GM21528 (cell line): Measurements from ENCODE around the gene TNNT2.

Experiments used
- ATAC-seq: cut with Tn5 transposase; IDR thresholded peaks from one replicate; pipeline ENCODE4 v1.9.1; 2021; ENCODE audit warnings: mild to moderate bottlenecking, moderate library complexity; ENCODE audit not compliant: unreplicated experiment, low FRiP score

TNNT2 gene

GRCh38 chr1:201379733-201380242 lies 2.3 kb upstream of the TNNT2 start:
- ATAC-seq: no peak

DNA sequence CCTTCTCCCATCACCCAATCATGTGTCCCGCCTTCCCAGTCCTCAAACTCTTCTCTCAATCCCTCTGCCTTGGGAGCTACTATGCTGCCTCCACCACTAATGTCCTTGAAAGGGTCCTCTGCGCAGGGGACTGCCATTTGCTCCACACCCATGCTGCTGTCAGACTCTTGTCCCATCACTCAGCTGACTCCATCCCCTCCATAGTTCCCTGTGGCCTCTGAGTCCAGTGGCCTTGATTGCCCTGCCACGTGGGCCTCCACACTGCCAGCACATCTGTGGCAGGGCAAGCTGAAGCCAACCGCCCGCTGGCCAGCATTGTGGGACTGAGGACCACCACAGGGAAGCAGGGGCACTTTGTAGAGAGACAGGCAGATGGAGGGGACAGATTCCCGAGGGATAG lies 1.3 kb upstream of the TNNT2 start:
- no peak for ATAC-seq

DNA sequence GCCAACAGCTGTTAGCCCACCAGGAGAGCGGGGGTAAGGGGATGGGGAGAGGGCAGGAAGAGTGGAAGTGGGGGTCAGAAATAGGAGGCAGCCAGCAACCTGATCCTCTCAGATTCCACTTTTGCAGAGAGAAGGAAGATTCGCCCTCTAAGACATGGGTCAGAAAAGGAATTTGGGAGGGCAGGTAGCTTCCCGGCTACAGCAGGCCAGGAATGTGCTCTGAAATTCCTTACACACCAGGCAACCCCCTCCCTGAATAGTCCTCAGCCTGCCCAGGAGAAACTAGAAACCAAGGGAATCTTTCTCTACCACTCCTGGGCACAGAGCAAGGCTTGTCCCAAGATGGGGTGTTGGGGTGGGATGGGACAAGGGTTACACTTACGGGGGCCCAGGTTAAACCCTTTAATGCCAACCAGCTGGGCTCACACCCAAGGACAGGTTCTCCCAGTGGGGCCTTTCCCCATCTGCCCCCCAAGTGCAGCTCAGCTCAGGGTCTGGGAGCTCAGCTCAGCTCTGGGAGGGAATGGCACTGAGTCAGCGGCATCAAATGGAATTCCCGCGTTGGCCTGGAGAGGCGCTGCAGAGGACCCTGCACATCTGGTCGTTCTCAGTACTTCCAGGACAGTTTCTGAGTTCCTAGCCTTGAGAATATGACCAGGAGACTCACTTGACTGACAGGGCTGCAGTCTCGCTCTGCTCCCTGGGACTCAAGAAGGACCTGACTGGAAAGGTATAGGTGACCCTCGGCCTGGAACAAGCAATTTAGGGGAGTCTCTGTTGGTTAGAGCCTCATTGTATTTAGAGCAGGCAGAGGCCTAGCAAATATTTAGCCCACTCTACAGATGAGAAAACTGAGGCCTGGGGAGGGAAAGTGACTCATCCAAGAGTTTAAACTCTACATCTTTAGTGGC lies 761 bp downstream of the TNNT2 start:
- no peak for ATAC-seq

GRCh38 chr1:201376107-201376463 lies 1.4 kb downstream of the TNNT2 start:
- ATAC-seq: no peak

DNA sequence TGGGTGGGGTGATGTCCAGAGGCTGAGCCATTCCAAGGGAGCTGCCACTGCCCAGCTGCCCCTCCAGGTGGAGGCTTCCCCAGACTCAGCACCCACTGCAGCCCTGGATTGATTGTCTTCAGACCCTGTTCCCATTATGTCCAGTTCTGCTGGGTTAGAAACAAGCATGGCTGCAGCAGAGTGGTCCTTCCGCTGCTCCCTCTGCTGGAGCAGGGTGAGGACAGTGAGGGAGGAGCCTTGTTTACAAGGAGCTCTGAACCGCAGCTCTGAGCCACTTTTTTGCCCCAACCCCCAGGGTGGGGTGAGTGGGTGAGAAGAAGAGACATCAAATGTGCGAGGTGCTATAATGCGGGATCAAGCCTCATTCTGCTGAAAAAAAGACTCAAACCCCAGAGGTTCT lies 2.3 kb downstream of the TNNT2 start:
- ATAC-seq: no peak

DNA sequence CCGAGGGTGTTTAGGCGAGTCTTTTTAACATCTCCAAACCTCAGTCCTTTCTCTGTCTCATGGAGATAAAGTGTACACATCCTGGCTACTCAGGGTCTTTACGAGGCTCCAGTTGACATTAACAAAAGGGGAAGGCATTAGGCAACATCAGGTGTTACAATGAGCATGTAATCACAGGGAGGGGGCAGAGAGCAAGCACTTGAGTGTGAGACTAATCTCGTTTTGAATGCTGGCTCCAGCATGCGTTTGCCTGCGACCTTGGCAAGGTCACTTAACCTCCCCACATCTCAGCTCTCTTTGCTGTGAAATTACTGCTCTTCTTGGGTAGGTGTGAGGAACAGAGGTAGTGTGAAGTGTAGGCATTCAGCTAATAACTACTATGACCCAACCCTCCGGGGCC lies 3.1 kb downstream of the TNNT2 start:
- no peak for ATAC-seq

DNA sequence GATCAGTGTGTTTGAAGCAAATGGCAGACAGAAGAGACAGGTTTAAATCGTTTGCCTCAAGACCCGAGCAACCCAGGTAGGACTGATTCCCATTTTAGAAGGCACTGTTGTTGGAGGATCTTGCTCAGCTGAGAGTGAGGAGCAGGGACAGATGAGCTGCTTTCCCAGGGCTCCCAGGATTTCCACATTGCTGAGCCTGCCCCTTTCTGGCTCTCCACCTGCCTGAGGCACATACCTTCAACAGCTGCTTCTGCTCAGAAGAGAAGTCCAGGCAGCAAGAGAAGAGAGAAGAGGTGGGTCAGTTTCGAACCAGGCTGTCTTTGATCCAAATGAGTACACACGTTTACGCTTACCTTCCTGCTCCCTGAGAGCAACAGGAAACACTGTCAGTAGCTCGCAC lies 5.7 kb downstream of the TNNT2 start:
- no peak for ATAC-seq

GRCh38 chr1:201371276-201371675 lies 6.2 kb downstream of the TNNT2 start:
- ATAC-seq: no peak

GRCh38 chr1:201370500-201370899 lies 7.0 kb downstream of the TNNT2 start:
- ATAC-seq: no peak

DNA sequence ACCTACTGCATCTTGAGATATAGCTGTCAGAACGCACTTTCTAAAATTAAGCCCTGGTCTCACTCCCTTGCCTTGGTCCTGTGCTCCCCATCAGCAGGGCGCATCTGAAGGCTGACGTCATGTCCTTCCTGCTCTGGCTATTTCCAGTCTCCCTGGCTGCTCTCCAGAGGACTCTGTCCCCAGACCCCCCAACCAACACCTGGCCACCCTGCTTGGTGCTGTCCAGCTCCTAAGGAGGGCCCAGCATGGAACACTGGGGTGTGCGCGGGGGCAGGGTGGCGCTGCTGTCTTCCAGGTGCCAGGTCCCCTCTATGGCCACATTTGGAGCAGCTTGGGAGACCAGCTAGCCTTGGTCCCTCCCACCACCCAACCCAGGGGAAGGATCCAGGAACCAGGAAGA lies 8.3 kb downstream of the TNNT2 start:
- no peak for ATAC-seq

DNA sequence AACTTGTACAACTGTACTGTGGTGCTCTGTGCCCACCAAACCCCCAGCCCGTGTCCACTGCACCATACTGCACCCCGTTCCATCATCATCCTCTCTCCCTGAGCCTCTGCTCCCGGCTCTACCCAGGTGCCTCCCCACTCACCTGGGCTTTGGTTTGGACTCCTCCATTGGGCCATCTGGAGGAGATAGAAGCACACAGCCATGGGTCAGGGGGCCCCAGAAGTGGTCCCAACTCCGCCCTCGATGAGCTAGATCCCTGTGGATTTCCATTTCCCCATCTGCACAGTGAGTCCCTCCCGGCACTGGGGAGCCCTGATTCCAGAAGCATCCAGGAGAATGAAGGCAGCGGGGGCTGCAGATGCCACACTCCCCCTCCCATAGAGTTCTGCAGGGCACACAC lies 10.8 kb downstream of the TNNT2 start:
- no peak for ATAC-seq

DNA sequence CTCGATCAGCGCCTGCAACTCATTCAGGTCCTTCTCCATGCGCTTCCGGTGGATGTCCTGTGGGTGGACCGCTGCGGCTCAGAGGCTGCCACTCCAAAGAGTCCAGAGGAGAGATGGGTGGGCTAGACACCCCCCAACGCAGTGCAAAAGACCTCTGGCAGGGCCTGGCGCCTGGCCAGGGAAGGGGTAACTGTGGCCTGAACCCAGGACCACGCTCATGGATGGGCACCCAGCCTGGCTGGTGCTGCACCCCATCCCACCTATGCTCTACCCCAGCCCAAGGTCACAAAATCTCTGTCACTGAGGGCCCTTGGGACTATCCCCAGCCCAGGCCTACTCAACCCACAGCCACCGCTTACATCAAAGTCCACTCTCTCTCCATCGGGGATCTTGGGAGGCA lies 12.2 kb downstream of the TNNT2 start:
- ATAC-seq: no peak

DNA sequence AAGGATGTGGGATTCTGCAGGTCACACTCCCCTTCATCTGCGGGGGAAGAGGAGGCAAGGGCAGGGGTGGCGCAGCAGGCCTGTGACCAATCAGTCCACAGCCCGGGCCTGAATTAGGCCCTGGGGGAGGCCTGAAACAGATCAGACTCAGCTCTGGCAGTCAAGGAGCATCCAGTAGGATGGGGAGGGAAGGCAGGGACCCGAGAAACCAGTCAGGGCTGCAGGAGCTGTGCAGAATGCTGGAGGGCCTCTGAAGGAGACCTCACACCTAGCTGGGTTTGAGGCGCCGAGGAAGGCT lies 12.7 kb downstream of the TNNT2 start:
- no peak for ATAC-seq

DNA sequence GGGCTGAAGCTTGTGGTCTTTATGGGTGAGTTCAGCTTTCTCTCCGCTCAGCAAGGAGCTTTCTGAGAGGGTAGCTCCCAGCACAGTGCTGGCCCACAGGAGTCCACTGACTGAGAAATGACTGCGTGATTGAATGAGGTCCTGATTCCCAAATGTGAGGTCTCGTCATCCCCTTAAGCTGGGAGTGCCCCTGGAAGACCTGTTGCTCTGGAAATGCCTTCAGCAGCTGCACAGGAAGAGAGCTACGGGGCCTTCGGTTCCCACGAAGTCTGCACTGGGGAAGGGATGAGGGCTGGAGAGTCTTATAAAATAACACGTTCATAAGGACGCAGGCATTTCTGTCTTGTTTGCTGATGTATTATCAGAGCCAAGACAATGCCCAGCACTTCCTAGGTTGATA lies 14.0 kb downstream of the TNNT2 start:
- ATAC-seq: no peak

DNA sequence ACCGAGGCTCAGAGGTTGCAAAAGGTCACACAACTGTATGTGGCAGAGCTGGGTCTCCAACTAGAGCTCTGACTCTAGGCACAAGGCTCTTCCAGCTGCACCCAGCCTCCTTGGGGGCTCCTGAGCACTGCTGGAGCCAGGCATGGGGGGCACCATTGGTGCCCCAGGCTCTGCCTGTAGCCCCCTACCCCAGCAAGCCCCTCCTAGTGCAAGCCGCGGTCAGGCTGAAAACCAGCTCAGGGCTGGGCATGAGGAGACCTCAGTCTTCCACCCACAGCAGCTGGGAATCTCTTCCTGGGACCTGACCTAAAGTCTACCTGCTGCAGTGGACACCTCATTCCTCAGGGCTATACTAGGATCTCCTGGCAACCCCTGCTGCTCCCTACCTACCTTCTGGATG lies 14.6 kb downstream of the TNNT2 start:
- ATAC-seq: no peak

DNA sequence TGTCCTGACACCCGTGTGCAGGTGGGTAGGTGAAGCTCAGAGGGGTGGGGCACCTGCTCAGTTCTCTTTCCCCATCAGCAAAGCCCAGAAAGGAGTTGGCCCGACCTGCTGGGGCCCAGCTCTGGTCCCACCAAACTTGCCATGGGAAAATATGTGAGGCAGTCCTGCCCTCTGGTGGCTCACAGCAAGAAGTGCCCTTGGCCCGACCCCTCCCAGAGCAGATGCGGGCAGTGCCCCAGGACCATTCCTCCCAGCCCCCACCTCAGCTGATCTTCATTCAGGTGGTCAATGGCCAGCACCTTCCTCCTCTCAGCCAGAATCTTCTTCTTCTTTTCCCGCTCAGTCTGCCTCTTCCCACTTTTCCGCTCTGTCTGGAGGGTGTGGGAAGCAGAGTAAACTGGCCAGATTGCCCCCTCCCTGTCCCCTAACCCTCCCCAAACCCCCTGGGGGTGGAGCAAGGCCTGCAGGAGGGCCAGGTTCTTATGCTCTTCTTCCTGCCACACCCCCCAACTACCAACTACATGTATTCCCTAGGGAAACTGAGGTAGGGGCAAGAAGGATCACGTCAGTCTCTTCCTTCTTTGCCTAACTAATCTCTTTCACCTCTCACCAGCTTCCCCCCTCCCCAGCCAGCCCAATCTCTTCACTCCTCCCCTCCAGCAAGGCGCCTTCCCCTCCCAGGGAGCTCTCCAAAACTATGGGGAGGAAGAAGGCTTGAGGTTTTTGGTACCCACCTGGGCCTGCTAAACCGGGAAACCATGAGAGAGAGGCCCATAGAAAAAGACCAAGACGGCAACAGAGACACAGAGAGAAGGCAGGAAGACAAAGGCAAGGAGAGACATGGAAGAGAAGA lies 15.6 kb downstream of the TNNT2 start:
- no peak for ATAC-seq

GRCh38 chr1:201360901-201361651 lies 16.4 kb downstream of the TNNT2 start:
- ATAC-seq: no peak

GRCh38 chr1:201360486-201360885 lies 17.0 kb downstream of the TNNT2 start:
- ATAC-seq: no peak

GRCh38 chr1:201359873-201360210 lies 17.6 kb downstream of the TNNT2 start:
- ATAC-seq: no peak

GRCh38 chr1:201359031-201359872 lies 18.2 kb downstream of the TNNT2 start:
- no peak for ATAC-seq
